Gastrocnemius medialis (tissue), 4 donors: ENCODE data around the gene HGS.

Experiments used
- CTCF ChIP-seq, 5 experiments: fragments of 450-650 bp in 3 of 5; fragments of 200-600 bp in 2 of 5; sonication (generic) in 2 of 5; IDR thresholded peaks in 4 of 5; conservative IDR thresholded peaks in 1 of 5; 1 replicate in 4 of 5; 2 replicates in 1 of 5; pipeline ENCODE4 v1.5.1; 2016 to 2019; ENCODE audit warnings: antibody characterized with exemption in 5 of 5, mild to moderate bottlenecking in 3 of 5, moderate library complexity in 3 of 5
- POLR2A ChIP-seq, 2 donors: fragments of 450-650 bp; IDR thresholded peaks; one replicate each; pipeline ENCODE4 v1.6.1; 2017; ENCODE audit warnings: antibody characterized with exemption in 2 of 2, mild to moderate bottlenecking in 2 of 2, moderate library complexity in 2 of 2

DNA sequence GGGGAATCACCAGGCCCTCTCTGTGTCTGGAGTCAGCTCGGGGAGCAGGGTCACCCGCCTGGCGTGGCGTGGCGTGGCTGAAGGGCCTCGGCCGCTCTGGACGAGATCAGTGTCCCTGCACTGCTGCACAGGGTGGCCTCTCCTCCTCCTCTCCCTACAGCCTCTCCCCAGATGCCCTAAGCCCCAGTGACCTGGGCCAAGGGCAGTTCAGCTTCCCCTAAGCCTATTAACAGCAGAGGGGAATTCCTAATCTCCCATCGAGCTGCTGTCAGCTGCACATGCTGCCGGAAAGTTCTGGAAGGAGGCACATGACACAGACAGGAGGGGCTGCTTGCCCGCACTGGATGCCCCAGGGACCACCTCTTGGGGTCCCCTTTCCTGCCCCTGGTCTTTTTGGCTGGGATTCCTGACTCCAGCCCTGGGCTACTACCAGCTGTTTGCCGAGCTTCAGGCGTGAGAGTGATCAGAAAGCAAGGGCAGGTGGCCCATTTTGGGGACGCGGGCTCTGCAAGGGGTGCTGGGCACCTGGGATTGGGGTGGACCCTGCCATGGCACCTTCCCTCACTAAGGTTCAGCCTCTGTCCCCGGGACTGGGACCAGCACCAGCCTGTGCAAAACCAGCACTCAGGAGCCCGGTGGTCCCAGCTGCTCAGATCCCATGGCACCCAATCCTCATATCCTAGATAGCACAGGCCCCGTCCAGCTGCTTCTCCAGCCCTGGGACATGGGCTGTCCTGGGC is 28.3 kb upstream of the HGS start:
- TF ChIP-seq POLR2A (IDR thresholded peaks at IDR 0.05) (no peak), CTCF (IDR thresholded peaks at IDR 0.05 in 4 of 5, conservative IDR thresholded peaks at IDR 0.05 in 1 of 5) (no peak)
